GM23248 (cell line): ENCODE measurements around the gene MASP1. TPM values are rescaled to one million over a fixed set of nuclear protein-coding genes. Genes with fewer than 3 reads are reported as not detected.

Source experiments
- DNase-seq: peaks from one replicate; pipeline ENCODE4 v3.0.0-alpha.2; 2015
- H2AFZ ChIP-seq: fragments of 200-600 bp; sonication (generic); 2 replicates; pipeline ENCODE4 v1.6.1; 2016; ENCODE audit warnings: antibody characterized with exemption
- H3F3A ChIP-seq: fragments of 200-600 bp; sonication (generic); 2 replicates; pipeline ENCODE4 v1.6.1; 2016; ENCODE audit warnings: mild to moderate bottlenecking, antibody characterized with exemption, mixed run types; ENCODE audit not compliant: insufficient read depth
- H3K27ac ChIP-seq: fragments of 200-600 bp; sonication (generic); 2 replicates; pipeline ENCODE4 v1.5.1; 2016; ENCODE audit warnings: mild to moderate bottlenecking
- H3K27me3 ChIP-seq: fragments of 200-600 bp; sonication (generic); replicated peaks from 2 replicates; pipeline ENCODE4 v1.6.1; 2016; ENCODE audit warnings: mild to moderate bottlenecking; ENCODE audit not compliant: insufficient read depth
- H3K36me3 ChIP-seq: fragments of 200-600 bp; sonication (generic); 2 replicates; pipeline ENCODE4 v1.6.1; 2016; ENCODE audit warnings: low read depth, mild to moderate bottlenecking
- H3K4me1 ChIP-seq: fragments of 200-600 bp; sonication (generic); 2 replicates; pipeline ENCODE4 v1.6.1; 2016; ENCODE audit warnings: mild to moderate bottlenecking; ENCODE audit not compliant: insufficient read depth
- H3K4me2 ChIP-seq: fragments of 200-600 bp; sonication (generic); one replicate; pipeline ENCODE4 v1.6.1; 2016; ENCODE audit warnings: mild to moderate bottlenecking; ENCODE audit not compliant: unreplicated experiment
- H3K4me3 ChIP-seq: fragments of 200-600 bp; sonication (generic); 2 replicates; pipeline ENCODE4 v1.5.1; 2016; ENCODE audit warnings: mild to moderate bottlenecking
- H3K79me2 ChIP-seq: fragments of 200-600 bp; sonication (generic); 2 replicates; pipeline ENCODE4 v1.6.1; 2016; ENCODE audit warnings: mild to moderate bottlenecking; ENCODE audit not compliant: insufficient read depth
- H3K9ac ChIP-seq: fragments of 200-600 bp; sonication (generic); 2 replicates; pipeline ENCODE4 v1.6.1; 2016; ENCODE audit warnings: mild to moderate bottlenecking
- H3K9me2 ChIP-seq: fragments of 200-600 bp; sonication (generic); 2 replicates; pipeline ENCODE4 v1.6.1; 2016; ENCODE audit warnings: mixed run types, mild to moderate bottlenecking, moderate library complexity; ENCODE audit not compliant: insufficient read depth
- H3K9me3 ChIP-seq: fragments of 200-600 bp; sonication (generic); one replicate; pipeline ENCODE4 v1.6.1; 2017; ENCODE audit warnings: low read depth
- H4K20me1 ChIP-seq: fragments of 200-600 bp; sonication (generic); 2 replicates; pipeline ENCODE4 v1.6.0; 2016; ENCODE audit not compliant: insufficient read depth
- EZH2 ChIP-seq: fragments of 200-600 bp; sonication (generic); IDR thresholded peaks from 2 replicates; pipeline ENCODE4 v1.6.1; 2018; ENCODE audit warnings: antibody characterized with exemption, mild to moderate bottlenecking; ENCODE audit not compliant: insufficient read depth, poor library complexity, severe bottlenecking
- EZH2phosphoT487 ChIP-seq: fragments of 200-600 bp; sonication (generic); IDR thresholded peaks from 2 replicates; pipeline ENCODE4 v1.6.1; 2018; ENCODE audit warnings: antibody characterized with exemption, moderate library complexity, mild to moderate bottlenecking, low read depth; ENCODE audit not compliant: insufficient read depth
- WGBS, 2 experiments: methylation state at CpG; one replicate each; pipeline ENCODE4 v1.1.6; 2015 to 2017; ENCODE audit warnings: low lambda C conversion rate in 2 of 2, low coverage in 1 of 2; ENCODE audit errors: missing lambda C conversion rate in 2 of 2; 5-methylcytosine and 5-hydroxymethylcytosine counted together
- in situ Hi-C: fragments of 300-500 bp; cut with MboI; formaldehyde crosslinking; loops from 2 replicates; pipeline ENCODE4 v1.15.0; 2020
- polyA plus RNA-seq: library from polyadenylated mRNA; unstranded; fragments of >200 nt; fragmentation: Nextera tagmentation; extraction: Ambion mirVana; gene quantifications from 2 replicates; pipeline ENCODE4 v1.2.1, GENCODE V29; 2016
- total RNA-seq: library from RNA; depleted of rRNA; stranded (reverse); fragments of >200 nt; shearing (Covaris generic); gene quantifications from 2 replicates; pipeline ENCODE4 v1.2.3, GENCODE V29; 2014

The MASP1 gene
- total and polyA plus RNA-seq, 2 experiments from 2014 or later, result 32.8 to 52.3 TPM

DNA sequence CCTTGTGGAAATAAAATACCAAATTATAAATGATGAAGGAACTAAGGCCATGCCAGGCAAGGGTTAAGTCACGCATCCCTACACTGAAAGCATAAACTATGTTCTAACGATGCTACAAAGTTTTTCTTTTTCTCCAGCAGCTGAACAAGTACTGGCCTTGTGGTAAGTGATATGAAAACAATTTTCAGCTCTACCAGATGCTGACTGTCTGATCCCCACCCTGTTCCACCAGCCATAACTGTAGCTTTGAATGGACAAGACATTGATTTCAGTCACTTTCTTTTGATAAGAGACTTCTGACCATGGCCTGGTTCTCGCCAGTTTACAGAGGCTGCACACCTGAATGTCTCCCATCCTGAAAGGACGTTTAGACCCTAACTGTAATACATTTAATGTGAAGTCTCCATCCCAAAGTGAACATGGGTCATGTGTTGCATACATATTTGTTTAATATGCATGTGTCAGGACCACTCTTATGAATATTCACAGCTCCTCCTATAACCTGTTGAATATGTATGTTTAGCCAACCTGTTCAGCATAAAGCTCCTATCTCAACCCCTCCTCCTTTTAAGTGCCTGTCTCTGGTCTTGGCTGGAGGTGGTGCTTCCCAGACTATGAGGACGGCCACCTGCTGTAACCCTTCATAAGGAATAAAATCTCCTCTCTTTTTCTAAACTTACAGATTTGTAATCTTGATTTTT lies 33.4 kb downstream of the MASP1 start:
- Histone ChIP-seq H3K9me2 (no peaks in the 10 kb centered on the region), H3K4me2 (no peak overlapping the region), H3K27me3 (no peaks in the 10 kb centered on the region), H3K4me3 (no peak overlapping the region), H3K79me2 (no peaks in the 10 kb centered on the region), H3K36me3 (peaks cover 9% of the 10 kb centered on the region; the same call in 1 of the 2 replicates), H3K4me1 (peaks cover 14% of the 10 kb centered on the region), H3F3A (peaks cover 28% of the 10 kb centered on the region), H3K9ac (no peak overlapping the region), H4K20me1 (no peaks in the 10 kb centered on the region), H3K27ac (no peak overlapping the region), H3K9me3 (no peaks in the 10 kb centered on the region), H2AFZ (no peak overlapping the region)
- no peak for DNase-seq
- in situ Hi-C loops, result no loop called here
- TF ChIP-seq EZH2phosphoT487, result no peak
- no peak for TF ChIP-seq EZH2
- 83 to 89% methylated on average over 5 of the region's 5 CpGs for WGBS, 2 experiments

DNA sequence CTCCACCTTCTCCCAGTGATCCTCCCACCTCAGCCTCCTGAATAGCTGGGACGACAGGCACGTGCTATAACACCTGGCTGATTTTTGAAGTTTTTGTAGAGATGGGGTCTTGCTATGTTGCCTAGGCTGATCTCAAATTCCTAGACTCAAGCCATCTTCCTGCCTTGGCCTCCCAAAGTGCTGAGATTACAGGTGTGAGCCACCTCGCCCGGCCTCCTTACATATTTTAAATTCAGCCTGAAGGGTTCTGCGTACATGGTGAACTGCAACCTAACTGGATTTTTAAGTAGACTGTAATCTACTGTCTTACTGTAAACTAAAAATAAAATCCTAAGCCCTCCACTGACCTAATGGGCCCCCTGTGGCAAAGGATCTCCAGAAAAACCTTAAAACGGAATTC lies 34.1 kb downstream of the MASP1 start:
- in situ Hi-C loops, result no loop called here
- H3K9me3 ChIP-seq, result no peaks in the 10 kb centered on the region
- no peak overlapping the region for H2AFZ ChIP-seq
- H3F3A ChIP-seq, result peaks cover 21% of the 10 kb centered on the region
- no peak overlapping the region for H3K27ac ChIP-seq
- H3K9ac ChIP-seq, result no peak overlapping the region
- TF ChIP-seq EZH2, result no peak
- TF ChIP-seq EZH2phosphoT487, result no peak
- H3K27me3 ChIP-seq, result no peaks in the 10 kb centered on the region
- H3K4me1 ChIP-seq, result peaks cover 7% of the 10 kb centered on the region
- peaks cover 9% of the 10 kb centered on the region; the same call in 1 of the 2 replicates for H3K36me3 ChIP-seq
- no peaks in the 10 kb centered on the region for H3K79me2 ChIP-seq
- H3K9me2 ChIP-seq, result no peaks in the 10 kb centered on the region
- 96 to 98% methylated on average over 6 of the region's 6 CpGs for WGBS, 2 experiments
- DNase-seq, result no peak
- H3K4me3 ChIP-seq, result no peak overlapping the region
- no peak overlapping the region for H3K4me2 ChIP-seq
- H4K20me1 ChIP-seq, result no peaks in the 10 kb centered on the region

DNA sequence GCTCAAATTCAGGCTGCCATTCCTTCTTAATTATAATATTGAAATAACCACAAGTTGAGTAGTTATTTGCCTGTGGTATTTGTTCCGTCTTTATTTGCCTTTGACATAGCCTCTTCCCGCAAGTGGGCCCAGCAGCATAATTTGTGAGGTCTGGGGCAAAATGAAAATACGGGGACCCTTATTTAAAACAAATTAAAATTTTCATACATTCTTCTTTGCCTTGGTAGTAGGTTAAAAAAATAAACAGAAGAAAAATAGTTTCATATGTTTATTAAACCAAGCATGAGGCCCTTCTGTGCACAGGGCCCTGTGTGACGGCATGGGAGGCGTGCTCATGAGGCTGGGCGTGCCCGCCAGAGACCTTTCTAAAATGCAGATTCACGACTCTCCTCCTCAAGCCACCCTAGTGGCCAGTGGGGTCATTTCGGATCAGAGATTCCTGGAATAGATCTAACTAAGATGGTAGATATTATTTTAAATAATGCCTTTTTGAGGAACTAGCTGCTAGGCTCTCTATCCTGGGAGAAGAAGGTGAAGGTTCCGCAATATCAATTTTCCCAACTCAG lies 35.4 kb downstream of the MASP1 start:
- in situ Hi-C loops, result no loop called here
- no peaks in the 10 kb centered on the region for H3K9me2 ChIP-seq
- TF ChIP-seq EZH2phosphoT487 (no peak), EZH2 (no peak)
- WGBS, 2 experiments, result 95 to 96% methylated on average over 10 of the region's 10 CpGs
- peaks cover 8% of the 10 kb centered on the region for H3F3A ChIP-seq
- H3K9me3 ChIP-seq, result no peaks in the 10 kb centered on the region
- H3K4me2 ChIP-seq, result no peak overlapping the region
- no peak overlapping the region for H3K9ac ChIP-seq
- DNase-seq, result no peak
- H3K36me3 ChIP-seq, result peaks cover 9% of the 10 kb centered on the region; the same call in 1 of the 2 replicates
- no peak overlapping the region for H3K27ac ChIP-seq
- no peaks in the 10 kb centered on the region for H3K79me2 ChIP-seq
- no peak overlapping the region for H2AFZ ChIP-seq
- H3K27me3 ChIP-seq, result no peaks in the 10 kb centered on the region
- H3K4me1 ChIP-seq, result peaks cover 5% of the 10 kb centered on the region; the same call in 1 of the 2 replicates
- no peak overlapping the region for H3K4me3 ChIP-seq
- H4K20me1 ChIP-seq, result no peaks in the 10 kb centered on the region

DNA sequence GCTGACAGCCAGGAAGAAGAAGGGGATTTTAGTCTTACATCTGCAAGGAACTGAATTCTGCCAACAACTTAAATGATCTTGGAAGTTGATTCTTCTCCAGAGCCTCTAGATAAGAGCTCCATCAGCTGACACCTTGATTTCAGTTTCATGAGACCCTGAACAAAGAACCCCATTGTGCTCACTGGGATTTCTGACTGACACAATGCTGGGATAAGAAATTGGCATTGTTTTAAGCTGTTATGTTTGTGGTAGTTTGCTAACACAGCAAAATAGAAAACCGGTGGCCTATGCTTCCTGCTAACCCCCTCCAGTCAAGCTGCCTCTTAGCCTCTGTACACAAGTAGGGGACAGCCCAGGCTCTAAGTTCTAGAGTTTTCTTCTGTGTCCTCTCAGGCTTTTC lies 36.2 kb downstream of the MASP1 start:
- Histone ChIP-seq H3K79me2 (no peaks in the 10 kb centered on the region), H3K9me2 (no peaks in the 10 kb centered on the region), H3K27ac (no peak overlapping the region), H3K9ac (no peak overlapping the region), H3F3A (no peaks in the 10 kb centered on the region), H3K27me3 (no peaks in the 10 kb centered on the region), H3K4me2 (no peak overlapping the region), H3K9me3 (no peaks in the 10 kb centered on the region), H2AFZ (no peak overlapping the region), H4K20me1 (no peaks in the 10 kb centered on the region), H3K4me1 (no peaks in the 10 kb centered on the region), H3K4me3 (no peak overlapping the region), H3K36me3 (peaks cover 5% of the 10 kb centered on the region; the same call in 1 of the 2 replicates)
- no peak for DNase-seq
- WGBS, 2 experiments, result 53 to 60% methylated on average over 1 of the region's 1 CpG
- TF ChIP-seq EZH2 (no peak), EZH2phosphoT487 (no peak)
- in situ Hi-C loops, result no loop called here
